GM21528 (cell line): ENCODE results near the gene COL27A1.

Source experiments
- ATAC-seq: cut with Tn5 transposase; IDR thresholded peaks from one replicate; pipeline ENCODE4 v1.9.1; 2021; ENCODE audit warnings: mild to moderate bottlenecking, moderate library complexity; ENCODE audit not compliant: unreplicated experiment, low FRiP score

Gene COL27A1

DNA sequence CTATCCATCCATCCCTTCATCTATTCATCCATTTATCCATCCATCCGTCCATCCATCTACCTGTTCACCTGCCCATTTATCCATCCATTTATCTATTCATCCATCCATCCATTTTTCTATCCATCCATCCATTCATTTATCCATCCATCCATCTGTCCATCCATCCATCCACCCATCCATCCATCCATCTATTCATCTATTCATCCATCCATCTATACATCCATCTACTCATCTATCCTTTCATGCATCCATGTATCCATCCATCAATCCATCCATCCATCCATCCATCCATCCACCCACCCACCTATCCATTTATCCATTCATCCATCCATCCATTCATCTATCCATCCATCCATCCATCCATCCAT, 10.8 kb downstream of the COL27A1 start:
- no peak for ATAC-seq

GRCh38 chr9:114166614-114167572, 11.6 kb downstream of the COL27A1 start:
- ATAC-seq: no peak

GRCh38 chr9:114167591-114168091, 12.3 kb downstream of the COL27A1 start:
- no peak for ATAC-seq

- ATAC-seq: no peak
These were observed 13.1 kb downstream of the COL27A1 start for GRCh38 chr9:114168281-114169028.

GRCh38 chr9:114169029-114169951, 14.0 kb downstream of the COL27A1 start:
- no peak for ATAC-seq

DNA sequence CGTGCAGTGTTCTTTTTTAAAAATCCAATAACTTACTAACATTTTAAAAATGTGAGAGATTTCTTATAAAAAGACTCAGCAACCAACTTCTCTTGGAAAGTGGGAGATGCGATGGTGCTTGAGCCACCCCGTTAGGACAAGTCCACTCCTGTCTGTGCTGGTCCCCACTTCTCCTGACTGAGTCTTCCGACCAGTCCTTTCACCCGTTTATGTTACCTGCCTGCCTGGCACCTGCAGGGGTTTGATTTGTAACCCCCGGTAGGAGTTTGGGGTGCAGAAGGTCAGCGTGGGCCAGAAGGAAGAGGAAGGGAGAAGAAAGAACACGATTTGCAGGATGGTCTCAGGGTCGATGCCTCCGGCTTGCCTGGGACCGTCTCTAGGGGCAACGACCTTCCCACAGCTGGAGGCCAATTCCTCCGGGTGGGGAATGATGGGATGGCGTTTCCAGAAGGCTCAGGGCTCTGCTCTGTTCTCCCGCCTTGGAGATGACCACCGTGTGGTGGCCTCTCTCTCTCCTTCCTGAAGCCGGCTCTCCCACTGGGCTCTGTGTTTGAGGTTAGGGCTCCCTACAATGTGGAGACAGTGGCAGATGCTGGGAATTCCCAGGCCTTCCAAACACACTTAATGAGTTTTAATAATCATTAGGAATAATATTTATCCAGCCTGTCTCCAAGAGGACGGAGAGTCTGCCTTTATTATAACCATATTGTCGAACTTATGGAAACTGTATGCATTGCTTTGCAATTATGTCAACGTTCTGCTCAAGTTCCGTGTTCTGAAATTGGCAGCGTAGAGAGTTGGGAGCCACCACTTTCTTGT, 14.8 kb downstream of the COL27A1 start:
- no peak for ATAC-seq

GRCh38 chr9:114170771-114171461, 15.6 kb downstream of the COL27A1 start:
- no peak for ATAC-seq

- no peak for ATAC-seq
These were observed 16.2 kb downstream of the COL27A1 start for GRCh38 chr9:114171500-114171899.

GRCh38 chr9:114172981-114173833, 17.9 kb downstream of the COL27A1 start:
- no peak for ATAC-seq

DNA sequence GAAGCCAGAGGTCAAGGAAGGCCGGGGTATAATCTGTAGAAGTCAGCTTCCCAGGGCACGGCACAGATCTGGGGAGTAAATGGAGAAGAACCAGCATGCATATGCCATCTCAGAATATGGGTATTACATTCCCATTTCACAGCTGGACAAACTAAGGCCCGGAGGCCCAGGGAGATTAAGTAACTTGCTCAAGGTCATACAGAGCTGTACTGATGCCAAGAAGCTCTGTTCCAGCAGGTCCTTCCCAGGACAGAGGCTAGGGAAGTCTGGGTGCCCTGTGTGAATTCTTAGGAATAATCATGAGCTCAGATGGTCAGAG, 19.2 kb downstream of the COL27A1 start:
- ATAC-seq: no peak

DNA sequence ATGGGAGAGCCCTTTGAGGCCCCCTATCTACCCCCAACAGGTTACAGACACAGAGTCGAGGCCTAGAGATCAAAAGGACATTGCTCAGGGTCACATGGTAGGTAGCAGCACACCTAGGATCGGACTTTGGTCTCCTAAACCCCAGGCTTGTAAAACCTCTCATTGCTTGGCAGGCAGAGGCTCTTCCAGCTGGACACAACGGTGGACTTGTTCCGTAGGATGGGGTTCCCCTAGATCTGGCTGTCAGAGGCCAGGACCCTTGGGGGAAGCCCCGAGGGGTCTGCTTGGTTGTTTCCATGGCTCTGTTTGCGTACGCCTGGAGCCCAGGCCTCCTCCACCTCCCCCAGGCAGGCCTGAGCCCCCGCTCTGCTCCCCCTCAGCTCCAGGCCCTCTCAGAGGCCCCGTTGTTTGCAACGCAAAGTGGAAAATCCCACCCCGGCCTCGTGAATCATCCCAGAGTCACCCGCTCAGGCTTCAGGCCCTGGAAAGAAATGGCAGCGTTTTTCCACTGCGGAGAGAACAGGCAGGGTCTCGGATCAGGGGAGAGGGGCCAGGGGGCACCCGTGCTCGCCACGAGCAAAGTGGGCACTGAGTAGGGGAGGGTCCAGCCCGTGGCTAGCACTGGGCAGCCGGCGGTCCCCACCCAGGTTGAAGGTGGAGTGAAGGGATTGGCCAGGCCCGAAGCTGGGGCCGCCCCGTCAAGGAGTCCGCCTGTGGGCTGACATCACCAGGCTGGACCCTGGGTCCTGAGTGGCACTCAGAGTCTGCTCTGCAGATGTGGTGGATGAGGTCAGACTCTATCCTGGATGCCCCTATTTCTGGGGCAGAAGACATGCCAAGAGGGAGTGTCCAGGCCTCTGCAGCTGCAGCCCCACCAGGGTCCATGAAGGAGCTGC, 19.8 kb downstream of the COL27A1 start:
- ATAC-seq: no peak

GRCh38 chr9:114176624-114177291, 21.4 kb downstream of the COL27A1 start:
- ATAC-seq: no peak

GRCh38 chr9:114177423-114178064, 22.2 kb downstream of the COL27A1 start:
- no peak for ATAC-seq

DNA sequence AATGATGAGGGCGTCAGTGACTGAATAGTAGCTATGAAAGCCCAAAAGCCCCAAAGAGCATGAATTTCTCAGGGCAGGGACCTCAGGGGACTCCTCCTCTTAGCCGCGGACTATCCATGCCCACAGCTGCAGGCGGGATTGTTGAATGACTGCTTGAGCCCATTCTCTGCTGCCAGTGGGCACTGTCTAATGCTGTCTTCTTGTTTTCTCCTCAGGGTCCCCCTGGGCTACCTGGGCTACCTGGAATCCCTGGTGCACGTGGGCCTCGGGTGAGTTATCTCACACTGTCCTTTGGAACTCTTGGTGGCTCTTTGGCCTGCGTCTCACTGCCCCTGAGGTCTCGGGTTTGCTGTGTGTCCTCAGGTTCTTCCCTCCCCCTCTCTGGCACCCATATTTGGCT, 22.7 kb downstream of the COL27A1 start:
- ATAC-seq: no peak

DNA sequence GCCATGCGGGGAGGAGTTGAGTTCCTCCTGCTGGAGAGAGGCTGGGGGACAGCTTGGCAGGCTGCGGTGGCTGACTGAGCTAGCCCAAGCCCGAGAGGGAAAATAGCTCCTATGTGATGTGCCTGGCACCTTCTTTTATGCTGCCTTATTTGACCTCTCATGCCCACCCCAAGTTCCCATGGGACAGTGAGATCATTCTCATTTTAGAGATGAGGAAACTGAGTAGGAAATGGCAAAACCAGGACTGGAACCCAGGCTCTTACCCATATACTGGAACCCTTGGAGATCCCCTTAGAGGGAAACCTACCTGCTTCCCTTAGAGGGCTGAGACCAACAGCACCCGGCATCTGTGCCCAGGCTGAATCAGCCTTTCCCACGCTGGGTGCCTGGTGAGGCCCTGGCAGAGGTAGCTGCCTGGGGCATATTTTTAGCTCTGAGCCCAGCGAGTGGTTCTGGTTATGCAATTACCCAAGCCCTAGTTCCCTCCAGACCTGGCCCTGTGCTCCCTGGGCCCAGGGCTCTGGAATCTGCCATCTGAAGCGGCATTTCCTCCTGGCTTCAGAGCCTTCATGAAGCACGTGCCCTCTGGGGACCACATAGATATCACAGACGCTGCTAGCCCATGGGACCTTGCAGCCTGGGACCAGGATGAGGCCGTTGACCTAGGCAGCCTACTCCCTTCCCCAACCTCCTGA, 23.6 kb downstream of the COL27A1 start:
- no peak for ATAC-seq

- ATAC-seq: no peak
These were observed 24.2 kb downstream of the COL27A1 start for GRCh38 chr9:114179516-114179915.
